HEK293T (cell line): ENCODE data around the gene GPRC5B.

Source experiments
- ARNT ChIP-seq: fragments of 450-650 bp; IDR thresholded peaks from 2 replicates; pipeline ENCODE4 v1.6.1; 2017; ENCODE audit warnings: mild to moderate bottlenecking
- CTBP1 ChIP-seq: fragments of 450-650 bp; IDR thresholded peaks from 2 replicates; pipeline ENCODE4 v1.6.1; 2016; ENCODE audit warnings: borderline replicate concordance
- ELF4 ChIP-seq: fragments of 450-650 bp; IDR thresholded peaks from 2 replicates; pipeline ENCODE4 v1.6.1; 2017; ENCODE audit warnings: antibody characterized with exemption
- FOXA1 ChIP-seq: fragments of 450-650 bp; IDR thresholded peaks from 2 replicates; pipeline ENCODE4 v1.6.1; 2016; ENCODE audit warnings: mild to moderate bottlenecking
- FOXM1 ChIP-seq: fragments of 450-650 bp; IDR thresholded peaks from 2 replicates; pipeline ENCODE4 v1.6.1; 2017; ENCODE audit warnings: mild to moderate bottlenecking, borderline replicate concordance
- NFRKB ChIP-seq: fragments of 450-650 bp; IDR thresholded peaks from 2 replicates; pipeline ENCODE4 v1.6.1; 2016; ENCODE audit warnings: mild to moderate bottlenecking, moderate library complexity
- ZNF384 ChIP-seq: fragments of 450-650 bp; IDR thresholded peaks from 2 replicates; pipeline ENCODE4 v1.6.1; 2016
- TF ChIP-seq, protein P1 (sequence below): fragments of 450-650 bp; IDR thresholded peaks from 2 replicates; pipeline ENCODE4 v1.6.1; 2016

DNA sequence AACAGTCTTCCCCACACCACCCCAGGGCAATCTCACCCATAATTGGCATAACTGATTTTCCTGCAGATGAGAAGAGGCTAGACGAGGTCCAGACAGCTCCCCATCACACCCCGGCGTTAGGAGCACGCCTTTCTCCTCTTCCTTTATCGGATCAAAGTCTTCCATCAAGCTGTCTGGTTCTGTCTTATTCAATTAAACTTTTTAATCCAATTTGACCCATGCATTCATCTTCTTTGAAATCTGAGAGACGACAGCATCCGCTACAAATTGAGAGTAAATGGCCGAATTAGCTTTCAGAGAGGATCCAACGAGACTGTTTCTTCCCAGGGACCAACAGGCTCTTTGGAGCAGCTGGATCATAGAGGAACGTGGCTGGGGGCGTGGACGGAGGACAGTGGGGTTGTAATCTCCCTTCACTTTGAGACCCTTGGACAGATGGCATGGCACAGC lies 44.4 kb upstream of the GPRC5B start:
- TF ChIP-seq FOXA1 = no peak
- TF ChIP-seq ZNF384 = no peak
- TF ChIP-seq CTBP1 = no peak
- no peak for TF ChIP-seq ARNT
- no peak for TF ChIP-seq FOXM1
- TF ChIP-seq, protein P1, sequence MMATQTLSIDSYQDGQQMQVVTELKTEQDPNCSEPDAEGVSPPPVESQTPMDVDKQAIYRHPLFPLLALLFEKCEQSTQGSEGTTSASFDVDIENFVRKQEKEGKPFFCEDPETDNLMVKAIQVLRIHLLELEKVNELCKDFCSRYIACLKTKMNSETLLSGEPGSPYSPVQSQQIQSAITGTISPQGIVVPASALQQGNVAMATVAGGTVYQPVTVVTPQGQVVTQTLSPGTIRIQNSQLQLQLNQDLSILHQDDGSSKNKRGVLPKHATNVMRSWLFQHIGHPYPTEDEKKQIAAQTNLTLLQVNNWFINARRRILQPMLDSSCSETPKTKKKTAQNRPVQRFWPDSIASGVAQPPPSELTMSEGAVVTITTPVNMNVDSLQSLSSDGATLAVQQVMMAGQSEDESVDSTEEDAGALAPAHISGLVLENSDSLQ = no peak
- TF ChIP-seq ELF4 = no peak
- TF ChIP-seq NFRKB = no peak
